Erythroblast (primary cell): ENCODE data around the gene ALDH1A2.

Experiments
- GATA1 ChIP-seq: IDR thresholded peaks from 2 replicates; pipeline ENCODE4 v1.6.1; 2011; ENCODE audit warnings: low read depth, mild to moderate bottlenecking, control low read depth, low read length, moderate library complexity
- POLR2A ChIP-seq: IDR thresholded peaks from 2 replicates; pipeline ENCODE4 v1.6.1; 2011; ENCODE audit warnings: mild to moderate bottlenecking, low read length

DNA sequence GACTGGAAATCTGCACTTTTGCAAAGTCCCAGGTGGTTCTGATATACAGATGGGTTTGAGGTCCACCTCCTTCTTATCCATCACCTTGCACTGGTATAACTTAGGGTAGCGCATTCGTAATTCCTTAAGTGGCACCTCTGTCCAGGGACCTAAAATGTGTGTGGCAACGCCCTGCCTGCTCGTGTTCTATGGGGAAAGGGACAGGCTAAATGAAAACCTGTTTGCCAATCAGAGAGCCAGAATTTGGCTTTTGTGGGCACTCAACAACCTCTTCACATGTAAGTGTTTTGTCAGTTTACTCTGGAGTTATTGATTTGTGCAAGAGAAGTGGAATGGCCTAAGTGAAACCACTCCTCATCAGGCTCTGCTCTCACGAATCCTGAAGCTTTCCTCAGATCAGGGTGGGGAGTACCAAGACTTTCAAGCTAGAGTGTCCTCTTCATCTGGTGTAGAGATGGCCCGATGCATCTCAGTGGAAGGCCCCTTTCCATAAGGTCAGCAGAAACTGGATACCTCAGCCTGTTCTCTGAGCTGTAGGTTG, 138.3 kb downstream of the ALDH1A2 start:
- TF ChIP-seq POLR2A (no peak), GATA1 (no peak)
